Measurements from ENCODE around the gene CSNK2B.

- TF ChIP-seq, protein P1, sequence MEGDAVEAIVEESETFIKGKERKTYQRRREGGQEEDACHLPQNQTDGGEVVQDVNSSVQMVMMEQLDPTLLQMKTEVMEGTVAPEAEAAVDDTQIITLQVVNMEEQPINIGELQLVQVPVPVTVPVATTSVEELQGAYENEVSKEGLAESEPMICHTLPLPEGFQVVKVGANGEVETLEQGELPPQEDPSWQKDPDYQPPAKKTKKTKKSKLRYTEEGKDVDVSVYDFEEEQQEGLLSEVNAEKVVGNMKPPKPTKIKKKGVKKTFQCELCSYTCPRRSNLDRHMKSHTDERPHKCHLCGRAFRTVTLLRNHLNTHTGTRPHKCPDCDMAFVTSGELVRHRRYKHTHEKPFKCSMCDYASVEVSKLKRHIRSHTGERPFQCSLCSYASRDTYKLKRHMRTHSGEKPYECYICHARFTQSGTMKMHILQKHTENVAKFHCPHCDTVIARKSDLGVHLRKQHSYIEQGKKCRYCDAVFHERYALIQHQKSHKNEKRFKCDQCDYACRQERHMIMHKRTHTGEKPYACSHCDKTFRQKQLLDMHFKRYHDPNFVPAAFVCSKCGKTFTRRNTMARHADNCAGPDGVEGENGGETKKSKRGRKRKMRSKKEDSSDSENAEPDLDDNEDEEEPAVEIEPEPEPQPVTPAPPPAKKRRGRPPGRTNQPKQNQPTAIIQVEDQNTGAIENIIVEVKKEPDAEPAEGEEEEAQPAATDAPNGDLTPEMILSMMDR (optimal IDR thresholded peaks at IDR 0.05 in 1 of 3, IDR thresholded peaks at IDR 0.05 in 1 of 3, conservative IDR thresholded peaks at IDR 0.05 in 1 of 3; ENCODE audit: extremely low read depth in 1 of 3, insufficient read depth in 2 of 3, low read length in 3 of 3): no peak
- TF ChIP-seq EZH2 (IDR thresholded peaks at IDR 0.05; ENCODE audit: low read length): no peak
Measured at GRCh38 chr6:31642798-31643570, 22.9 kb upstream of the CSNK2B start.

Data from keratinocyte (primary cell).